GM12878 (cell line): Measurements from ENCODE around the gene KITLG. TPM values are rescaled to one million over a fixed set of nuclear protein-coding genes. Genes with fewer than 3 reads are reported as not detected.

Source experiments
- ATAC-seq: fragments of 200-7000 bp; cut with Tn5 transposase; 3 replicates; pipeline ENCODE4 v1.9.1; 2020; ENCODE audit warnings: mild to moderate bottlenecking, moderate library complexity
- BruUV-seq: library from RNA; stranded (reverse); fragments of 400-500 nt; replicated peaks from 2 replicates; lab custom pipeline; 2021; lab: Mats Ljungman, UMichigan
- CTCF ChIA-PET: fragments of 300-600 bp; sonication (Branson Sonifier 250); formaldehyde crosslinking; extraction: SDS; loops from one replicate; lab custom pipeline; 2021; ENCODE audit warnings: inconsistent platforms; lab: Yijun Ruan, JAX
- POLR2A ChIA-PET: fragments of 350-600 bp; formaldehyde crosslinking; extraction: SDS; loops from one replicate; lab custom pipeline; 2021; ENCODE audit warnings: inconsistent platforms; lab: Charles Lee
- RAD21 ChIA-PET: fragments of 300-600 bp; sonication (Branson Sonifier 250); formaldehyde crosslinking; loops from one replicate; lab custom pipeline; 2023; ENCODE audit warnings: antibody characterized with exemption; ENCODE audit not compliant: unreplicated experiment; lab: Charles Lee
- SMC1A ChIA-PET: fragments of 300-600 bp; sonication (Branson Sonifier 250); formaldehyde crosslinking; loops from one replicate; lab custom pipeline; 2023; ENCODE audit not compliant: unreplicated experiment, uncharacterized antibody; lab: Charles Lee
- DNase-seq: peaks from one replicate; pipeline ENCODE4 v3.0.0-alpha.2; 2011; ENCODE audit warnings: low read depth, low spot score
- FAIRE-seq: peaks from 3 replicates; lab custom pipeline; 2011; peaks lifted over from hg19 to GRCh38; lab: Jason Lieb, UNC
- H2AFZ ChIP-seq: 2 replicates; pipeline ENCODE4 v1.6.0; 2011; ENCODE audit warnings: low read depth, low read length, control low read depth; ENCODE audit not compliant: control insufficient read depth
- H3K27ac ChIP-seq: 2 replicates; pipeline ENCODE4 v1.5.1; 2011; ENCODE audit warnings: control low read depth; ENCODE audit not compliant: control insufficient read depth, insufficient read depth
- H3K27me3 ChIP-seq, 2 experiments: replicated peaks in 1 of 2; 2 replicates each; pipeline versions ENCODE4 v1.6.0 to v1.6.1; 2011; ENCODE audit warnings: low read length in 1 of 2; ENCODE audit not compliant: control insufficient read depth in 2 of 2, insufficient read depth in 2 of 2
- H3K36me3 ChIP-seq, 2 experiments: 2 replicates each; pipeline ENCODE4 v1.5.1; 2011; ENCODE audit warnings: low read length in 1 of 2; ENCODE audit not compliant: control insufficient read depth in 2 of 2, insufficient read depth in 2 of 2
- H3K4me1 ChIP-seq: 2 replicates; pipeline ENCODE4 v1.6.1; 2011; ENCODE audit warnings: mild to moderate bottlenecking, low read length, moderate library complexity, mixed read lengths; ENCODE audit not compliant: control insufficient read depth, insufficient read depth
- H3K4me2 ChIP-seq: 2 replicates; pipeline ENCODE4 v1.6.0; 2011; ENCODE audit warnings: control low read depth; ENCODE audit not compliant: control insufficient read depth, insufficient read depth
- H3K4me3 ChIP-seq: fragments of 200-600 bp; sonication (generic); 2 replicates; pipeline ENCODE4 v1.5.1; 2016
- H3K79me2 ChIP-seq: 2 replicates; pipeline ENCODE4 v1.6.0; 2011; ENCODE audit warnings: low read length; ENCODE audit not compliant: control insufficient read depth, insufficient read depth
- H3K9ac ChIP-seq: 2 replicates; pipeline ENCODE4 v1.8.0; 2011; ENCODE audit warnings: low read length, control low read depth, mixed read lengths; ENCODE audit not compliant: control insufficient read depth, insufficient read depth
- H3K9me3 ChIP-seq: replicated peaks from 3 replicates; pipeline ENCODE4 v1.5.1; 2011; ENCODE audit warnings: mild to moderate bottlenecking, low read length; ENCODE audit not compliant: control insufficient read depth, insufficient read depth
- H4K20me1 ChIP-seq: 2 replicates; pipeline ENCODE4 v1.6.0; 2011; ENCODE audit not compliant: control insufficient read depth, insufficient read depth
- ATF2 ChIP-seq: IDR thresholded peaks from 2 replicates; pipeline ENCODE4 v1.6.1; 2012; ENCODE audit warnings: low read length, inconsistent platforms
- CREB1 ChIP-seq: IDR thresholded peaks from 2 replicates; pipeline ENCODE4 v1.6.1; 2012; ENCODE audit warnings: low read depth, mild to moderate bottlenecking, inconsistent platforms
- HSF1 ChIP-seq: fragments of 150-350 bp; IDR thresholded peaks from 2 replicates; pipeline ENCODE4 v1.6.1; 2014; ENCODE audit warnings: mild to moderate bottlenecking, low read depth, low read length
- IRF4 ChIP-seq: IDR thresholded peaks from 2 replicates; pipeline ENCODE4 v1.6.1; 2011; ENCODE audit warnings: low read depth, low read length
- KLF5 ChIP-seq: fragments of 450-650 bp; IDR thresholded peaks from 2 replicates; pipeline ENCODE4 v1.6.1; 2014; ENCODE audit warnings: mild to moderate bottlenecking; ENCODE audit not compliant: partially characterized antibody
- NFYB ChIP-seq: IDR thresholded peaks from 2 replicates; pipeline ENCODE4 v1.6.1; 2011; ENCODE audit warnings: low read depth, mild to moderate bottlenecking, low read length, improper control_type of control experiment, moderate library complexity; ENCODE audit not compliant: insufficient read depth
- NRF1 ChIP-seq: conservative IDR thresholded peaks from 2 replicates; pipeline ENCODE4 v1.6.1; 2011; ENCODE audit warnings: mild to moderate bottlenecking, low read depth, low read length, improper control_type of control experiment
- PAX8 ChIP-seq: fragments of 450-650 bp; IDR thresholded peaks from 2 replicates; pipeline ENCODE4 v1.6.1; 2017; ENCODE audit warnings: mild to moderate bottlenecking, moderate library complexity
- POLR2A ChIP-seq: IDR thresholded peaks from 2 replicates; pipeline ENCODE4 v1.6.1; 2011; ENCODE audit warnings: low read depth, mild to moderate bottlenecking, low read length
- SIX5 ChIP-seq: IDR thresholded peaks from 2 replicates; pipeline ENCODE4 v1.6.1; 2011; ENCODE audit warnings: mild to moderate bottlenecking, low read depth, low read length, moderate library complexity; ENCODE audit not compliant: severe bottlenecking
- SRF ChIP-seq, 2 experiments: IDR thresholded peaks; 2 replicates each; pipeline ENCODE4 v1.6.1; 2011; ENCODE audit warnings: low read depth in 2 of 2, low read length in 2 of 2, mild to moderate bottlenecking in 1 of 2, moderate library complexity in 1 of 2
- ZBTB4 ChIP-seq: fragments of 450-650 bp; formaldehyde crosslinking; IDR thresholded peaks from 2 replicates; pipeline ENCODE4 v1.4.0; 2022; ENCODE audit warnings: mild to moderate bottlenecking, moderate library complexity
- WGBS: methylation state at CpG from one replicate; pipeline ENCODE4 v1.1.6; 2016; ENCODE audit warnings: low lambda C conversion rate; ENCODE audit not compliant: insufficient replicate concordance, insufficient coverage; ENCODE audit errors: missing lambda C conversion rate; 5-methylcytosine and 5-hydroxymethylcytosine counted together
- in situ Hi-C: fragments of 300-500 bp; cut with MboI; formaldehyde crosslinking; loops from 9 replicates; pipeline ENCODE4 v1.14.3; 2018; ENCODE audit warnings: mixed read lengths
- intact Hi-C: fragments of 100-400 bp; cut with micrococcal nuclease; formaldehyde crosslinking; loops from one replicate; pipeline ENCODE4 v1.14.2; 2022; ENCODE audit not compliant: unreplicated experiment
- polyA plus RNA-seq, 11 experiments: library from polyadenylated mRNA; depleted of rRNA in 4 of 11; unstranded in 6 of 11; stranded (reverse) in 5 of 11; fragments of >200 nt; fragmentation: Nextera tagmentation in 4 of 11; fragmentation: Illumina TruSeq in 1 of 11; extraction: Ambion mirVana in 4 of 11; extraction: Trizol in 1 of 11; gene quantifications; 1 replicate in 1 of 11; 2 replicates in 10 of 11; pipeline versions ENCODE4 v1.2.1 to v1.2.3, GENCODE V29; 2011 to 2016; ENCODE audit warnings: inconsistent platforms in 2 of 11, missing spikeins in 2 of 11, low read depth in 1 of 11
- total RNA-seq, 4 experiments: library from RNA; depleted of rRNA in 3 of 4; stranded (reverse); fragments of >200 nt in 3 of 4; fragmentation: Illumina TruSeq in 1 of 4; extraction: Trizol in 1 of 4; gene quantifications; 2 replicates each; pipeline versions ENCODE4 v1.2.1 to v1.2.3, GENCODE V29; 2013 to 2021

Gene KITLG
- total and polyA plus RNA-seq, 10 of the 15 experiments (the other 5 are each of a cell fraction or from before 2014, with no cell fraction given) = 0.02 to 0.51 (median 0.09) TPM; not detected in 1

- no TSS peak for BruUV-seq
- H3K36me3 ChIP-seq = no peaks in the 10 kb centered on the region
- DNase-seq (no peak), ATAC-seq (no peak), FAIRE-seq (no peak)
- in situ Hi-C loops = no loop called here
- no peaks in the 10 kb centered on the region for H3K9me3 ChIP-seq
- intact Hi-C loops = no loop called here
- H2AFZ ChIP-seq = no peak overlapping the region
- H4K20me1 ChIP-seq = no peaks in the 10 kb centered on the region
- ChIA-PET SMC1A (interaction anchor here (0.7 kb wide), 1 partner anchor 13 kb away, joined by 4 read pairs; no protein-coding TSS in a partner anchor), POLR2A (no interaction called here)
- no peak overlapping the region for H3K4me2 ChIP-seq
- H3K4me1 ChIP-seq = no peaks in the 10 kb centered on the region
- TF ChIP-seq ZBTB4 (CRISPR knock-in tag) (no peak), KLF5 (no peak), IRF4 (no peak), HSF1 (no peak), NRF1 (no peak), PAX8 (no peak), ATF2 (no peak), CREB1 (no peak), SIX5 (no peak), NFYB (no peak), POLR2A (no peak), SRF (IDR thresholded peaks at IDR 0.05; ENCODE audit: low read depth in 2 of 2, low read length in 2 of 2) (no peak)
- TF ChIP-seq, all 136 proteins: peak for 0
- Histone ChIP-seq H3K79me2 (no peaks in the 10 kb centered on the region), H3K4me3 (no peak overlapping the region), H3K27me3 (no peaks in the 10 kb centered on the region), H3K9ac (no peak overlapping the region), H3K27ac (no peak overlapping the region)
- ChIA-PET CTCF (no interaction called here), RAD21 (no interaction called here)
- 39% methylated on average over 5 of the region's 5 CpGs for WGBS
Observed at GRCh38 chr12:88501972-88502938, 78.0 kb downstream of the KITLG start.
